ENCODE results near the gene MAGI1.

Gene MAGI1

DNA sequence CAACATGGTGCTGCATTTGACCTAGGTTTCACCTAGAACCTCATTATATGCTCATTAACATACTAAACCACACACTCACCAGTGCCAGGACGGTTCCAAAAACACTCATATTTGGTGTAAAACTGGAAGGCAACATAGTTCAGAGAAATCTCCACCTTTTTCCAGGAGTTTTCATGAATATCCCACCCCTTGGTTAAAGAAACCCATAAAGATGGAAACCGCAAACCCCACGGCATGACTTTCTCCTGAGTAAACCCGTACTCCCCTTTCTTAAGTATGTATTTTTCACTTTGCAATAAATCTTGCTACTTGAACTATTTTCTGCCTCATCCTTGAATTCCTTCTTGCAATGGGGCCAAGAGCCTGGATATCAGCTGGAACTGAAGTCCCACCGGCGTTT lies 379.3 kb downstream of the MAGI1 start:
- DNase-seq: no peak

DNA sequence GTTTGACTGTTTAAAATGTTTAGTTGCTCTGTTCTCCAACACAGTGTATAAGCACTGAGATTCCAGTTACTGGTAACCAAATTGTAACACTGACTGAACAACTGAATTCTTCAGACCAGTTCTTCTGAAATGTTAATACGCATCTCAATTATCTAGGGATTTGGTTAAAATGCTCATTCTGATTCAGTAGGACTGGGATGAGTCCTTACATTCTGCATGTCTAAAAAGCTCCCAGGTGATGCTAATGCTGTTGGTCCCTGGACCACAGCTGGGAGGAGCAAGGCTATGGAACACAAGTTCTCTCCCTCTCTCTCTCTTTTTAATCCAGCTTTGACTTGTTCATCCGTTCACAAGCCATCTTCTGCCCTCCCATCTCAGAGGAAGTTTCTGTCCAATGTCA lies 380.3 kb downstream of the MAGI1 start:
- DNase-seq: no peak

DNA sequence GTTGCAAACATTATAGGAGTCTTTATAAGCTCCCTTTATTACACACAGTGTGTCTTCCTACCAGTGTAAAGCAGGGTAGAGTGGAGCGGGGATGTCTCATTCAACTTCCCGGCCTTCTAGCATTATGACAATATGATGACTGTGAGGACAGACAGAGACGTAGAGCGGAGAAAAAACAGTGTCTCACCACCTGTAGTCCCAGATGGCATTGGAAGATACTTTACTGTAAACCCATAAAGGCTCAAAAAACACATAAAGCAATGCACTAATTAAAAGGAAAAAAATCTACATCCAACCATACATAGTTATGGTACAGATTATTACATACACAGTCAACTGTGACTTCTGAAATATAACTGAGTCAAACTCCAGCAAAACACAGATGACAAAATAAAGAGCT lies 383.7 kb downstream of the MAGI1 start:
- DNase-seq: no peak

DNA sequence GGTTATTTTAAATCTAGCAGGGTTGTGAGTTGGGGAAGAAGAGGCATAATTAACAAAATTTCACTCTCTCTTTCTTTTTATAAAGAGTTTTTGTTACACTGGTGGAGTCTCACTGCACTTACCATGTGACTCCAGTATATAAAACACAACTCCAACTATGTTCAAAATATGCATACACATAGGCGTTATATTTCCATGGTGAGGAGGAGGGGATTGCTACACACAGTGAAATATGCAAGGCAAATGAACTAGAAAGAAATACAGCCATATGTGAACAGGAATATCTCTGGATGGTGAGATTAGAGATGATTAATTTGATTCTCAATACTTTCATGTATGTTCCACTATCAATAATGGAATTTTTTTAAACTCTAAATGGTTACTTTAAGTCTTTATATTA lies 385.0 kb downstream of the MAGI1 start:
- no peak for DNase-seq

DNA sequence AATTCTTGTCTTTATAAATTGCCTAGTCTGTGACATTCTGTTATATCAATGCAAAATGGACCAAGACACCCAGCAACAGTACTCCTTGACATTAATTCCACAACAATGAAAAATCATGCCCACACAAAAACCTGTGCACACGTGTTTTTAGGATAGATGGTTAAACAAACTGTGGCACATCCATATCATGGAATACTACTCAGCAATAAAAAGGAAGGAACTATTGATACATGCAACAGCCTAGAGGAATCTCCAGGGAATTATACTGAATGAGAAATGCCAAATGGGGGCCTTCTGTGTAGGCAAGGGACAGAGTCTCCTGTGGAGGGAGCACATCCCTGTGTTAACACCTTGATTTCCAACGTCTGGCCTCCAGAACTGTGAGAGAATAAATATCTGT lies 388.5 kb downstream of the MAGI1 start:
- DNase-seq: no peak

DNA sequence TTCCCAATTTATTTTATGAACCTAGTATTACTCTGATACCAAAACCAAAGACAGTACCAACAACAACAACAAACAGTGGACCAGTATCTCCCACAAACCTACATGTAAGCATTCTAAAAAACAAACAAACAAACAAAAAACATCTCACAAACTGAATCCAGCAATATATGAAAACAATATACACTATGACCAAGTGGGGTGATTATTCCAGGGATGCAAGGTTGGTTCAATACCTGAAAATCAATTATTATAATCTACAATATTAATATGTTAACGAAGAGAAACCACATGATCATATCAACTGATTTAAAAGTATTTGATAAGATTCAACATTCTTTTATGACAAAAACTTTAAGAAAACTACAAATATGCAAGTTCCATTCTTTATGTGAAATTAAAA lies 391.3 kb downstream of the MAGI1 start:
- no peak for DNase-seq

DNA sequence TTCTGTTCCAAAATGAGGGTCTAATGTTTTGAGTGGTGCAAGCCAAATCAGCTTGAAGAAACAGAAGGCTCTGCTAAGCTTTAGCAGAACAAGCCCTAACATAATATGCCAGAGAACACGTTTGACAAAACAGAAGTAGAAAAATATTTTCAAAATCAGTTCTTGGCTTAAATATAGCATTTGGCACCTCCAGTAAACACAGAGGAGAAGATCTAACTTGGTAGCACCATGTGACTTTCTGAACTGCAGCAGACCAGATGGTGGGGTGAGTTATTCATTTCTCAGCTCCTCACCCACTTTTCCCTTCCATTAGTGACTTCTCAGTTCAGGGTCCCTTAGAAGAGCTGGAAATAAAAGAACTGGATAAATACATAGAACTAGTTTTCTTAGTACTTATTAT lies 395.8 kb downstream of the MAGI1 start:
- no peak for DNase-seq

DNA sequence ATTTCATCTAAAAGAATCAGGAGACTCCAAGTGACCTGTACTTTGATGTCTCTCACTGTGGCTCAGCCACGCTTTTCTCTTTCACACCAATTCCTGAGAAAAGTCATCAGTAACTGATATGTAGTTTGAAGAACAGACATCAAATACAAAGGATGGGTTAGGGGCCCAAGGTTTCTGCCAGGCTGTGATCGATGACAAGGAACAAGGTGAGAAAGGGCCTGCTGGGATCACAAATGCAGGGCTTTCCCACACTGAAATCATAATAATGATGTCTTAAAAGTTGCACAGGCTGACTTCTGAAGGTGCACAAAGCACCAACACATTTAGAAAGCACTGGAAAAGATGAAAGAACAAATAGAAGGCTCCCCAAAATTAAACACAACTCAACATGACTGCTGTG lies 396.9 kb downstream of the MAGI1 start:
- DNase-seq: no peak

DNA sequence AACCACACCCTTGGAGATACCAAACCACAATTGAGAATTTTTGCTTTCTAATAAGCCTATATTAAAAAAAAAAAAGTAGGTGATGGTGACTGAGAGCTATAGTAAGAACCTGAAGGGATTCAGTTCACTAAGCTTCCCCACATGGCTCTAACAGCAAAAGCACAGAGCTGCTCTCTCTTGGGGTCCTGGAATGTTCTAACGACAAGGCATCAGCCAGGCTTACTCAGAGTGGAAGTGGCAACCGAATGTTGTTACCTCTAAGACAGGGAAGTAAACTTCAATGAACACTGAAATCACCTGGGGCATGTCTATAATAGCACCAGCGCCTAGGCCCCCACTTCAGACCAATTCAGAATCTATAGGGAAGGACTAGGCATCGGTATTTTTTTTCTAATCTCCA lies 397.7 kb downstream of the MAGI1 start:
- no peak for DNase-seq

DNA sequence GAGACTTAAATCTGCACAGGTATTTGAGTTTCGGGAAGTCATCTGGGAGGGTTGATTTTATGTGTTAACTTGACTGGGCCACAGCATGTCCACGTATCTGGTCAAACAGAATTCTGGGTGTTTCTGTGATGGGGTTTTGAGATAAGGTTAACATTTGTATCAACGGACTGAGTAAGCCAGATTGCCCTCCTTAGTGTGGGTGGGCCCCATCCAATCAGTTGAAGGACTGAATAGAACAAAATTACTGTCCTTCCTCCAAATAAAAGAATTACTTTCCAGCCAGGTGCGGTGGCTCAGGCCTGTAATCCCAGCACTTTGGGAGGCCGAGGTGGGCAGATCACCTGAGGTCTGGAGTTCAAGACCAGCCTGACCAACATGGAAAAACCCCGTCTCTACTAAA lies 399.3 kb downstream of the MAGI1 start:
- no peak for DNase-seq

DNA sequence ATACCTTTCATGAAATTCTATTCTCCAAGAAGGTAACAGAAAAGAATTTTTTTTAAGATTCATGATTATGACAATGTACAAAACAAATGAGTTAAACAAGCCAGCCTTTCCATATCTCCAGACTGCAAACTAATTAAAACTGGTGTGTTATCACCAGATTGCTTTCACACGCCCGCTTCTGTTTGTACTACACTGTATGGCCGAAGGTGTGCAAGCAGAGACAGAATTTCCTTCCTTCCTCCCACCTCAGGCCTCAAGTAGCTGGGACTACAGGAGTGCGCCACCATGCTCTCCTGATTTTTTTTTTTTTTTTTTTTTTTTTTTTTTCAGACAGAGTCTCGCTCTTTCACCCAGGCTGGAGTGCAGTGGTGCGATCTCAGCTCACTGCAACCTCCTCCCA lies 400.4 kb downstream of the MAGI1 start:
- DNase-seq: no peak

DNA sequence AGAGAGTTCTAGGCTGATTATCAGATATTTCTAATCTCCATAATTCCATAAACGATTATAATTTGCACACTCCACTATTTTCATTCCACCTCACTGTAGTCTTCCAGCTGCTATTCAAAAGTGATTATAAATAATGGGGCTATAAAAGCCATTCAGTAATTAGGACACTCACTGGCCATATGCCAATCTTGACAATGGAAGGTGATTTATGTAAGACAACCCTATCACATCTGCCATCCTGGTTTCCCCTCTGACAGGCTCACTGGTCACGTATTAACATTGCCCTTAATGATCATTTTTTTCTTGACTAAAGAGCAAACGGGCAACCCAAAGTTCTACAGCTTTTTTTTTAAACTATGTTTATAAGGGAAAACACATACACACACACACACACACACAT lies 402.4 kb downstream of the MAGI1 start:
- DNase-seq: no peak

DNA sequence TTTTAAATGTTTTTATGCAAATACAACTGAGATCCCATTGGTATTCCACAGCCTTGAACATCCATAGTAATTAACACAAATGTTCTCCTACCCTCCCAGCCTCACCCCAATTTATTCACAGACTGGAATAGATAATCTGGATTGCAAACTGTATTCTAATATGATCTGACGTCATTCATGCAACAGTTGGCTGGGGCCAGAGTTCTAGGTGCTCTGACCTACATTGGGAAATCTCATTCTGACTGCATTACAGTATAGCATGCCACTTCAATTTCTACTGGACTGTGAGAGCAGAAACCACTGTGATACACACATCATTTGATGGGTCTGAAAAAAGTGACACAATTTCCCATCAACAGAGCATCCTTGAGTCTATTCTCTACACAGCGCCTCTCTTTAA lies 403.1 kb downstream of the MAGI1 start:
- no peak for DNase-seq

DNA sequence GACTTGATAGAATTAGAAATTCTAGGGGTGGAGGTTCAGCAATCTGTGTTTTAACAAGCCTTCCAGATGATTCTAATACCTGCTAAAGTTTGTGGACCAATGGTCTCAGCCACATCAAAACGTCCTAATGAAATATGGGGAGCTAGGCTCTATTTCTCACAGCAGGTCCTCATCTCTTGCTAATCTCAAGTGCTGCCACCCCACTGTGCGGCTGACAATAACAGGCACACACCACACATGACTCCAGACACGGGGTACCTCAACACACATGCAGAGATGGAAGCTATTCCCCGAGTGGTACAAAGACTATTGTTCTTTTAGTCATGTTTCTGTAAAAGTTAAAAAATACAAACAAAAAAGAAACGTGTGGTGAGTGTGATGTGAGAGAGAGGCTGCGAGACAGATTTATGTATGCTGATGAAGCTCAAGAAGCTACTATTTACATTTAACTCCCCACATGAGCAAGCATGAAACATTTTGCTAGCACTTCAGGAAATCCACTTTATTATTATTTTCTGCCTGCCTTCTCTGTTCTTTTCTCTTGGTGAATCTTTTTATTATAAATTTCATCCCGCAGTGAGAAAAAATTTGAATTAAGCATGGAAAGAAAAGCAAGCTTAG lies 405.6 kb downstream of the MAGI1 start:
- no peak for DNase-seq

DNA sequence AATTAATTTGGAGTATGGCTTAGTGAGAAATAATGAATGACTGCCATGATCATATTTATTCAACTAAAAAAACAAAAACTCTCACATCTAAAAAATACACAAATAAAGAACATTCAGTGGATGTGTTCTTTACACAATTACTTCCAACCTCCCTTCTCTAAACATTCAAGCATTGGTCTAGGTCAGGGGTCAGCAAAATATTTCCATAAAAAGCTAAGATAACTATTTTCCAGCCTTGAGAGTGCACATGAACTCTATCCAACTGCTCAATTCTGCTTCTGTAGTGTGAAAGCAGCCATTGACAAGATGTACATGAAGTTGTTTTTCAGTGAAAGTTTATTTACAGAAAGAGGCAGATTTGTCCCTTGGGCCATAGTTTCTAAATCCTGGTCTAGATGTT lies 406.3 kb downstream of the MAGI1 start:
- no peak for DNase-seq

DNA sequence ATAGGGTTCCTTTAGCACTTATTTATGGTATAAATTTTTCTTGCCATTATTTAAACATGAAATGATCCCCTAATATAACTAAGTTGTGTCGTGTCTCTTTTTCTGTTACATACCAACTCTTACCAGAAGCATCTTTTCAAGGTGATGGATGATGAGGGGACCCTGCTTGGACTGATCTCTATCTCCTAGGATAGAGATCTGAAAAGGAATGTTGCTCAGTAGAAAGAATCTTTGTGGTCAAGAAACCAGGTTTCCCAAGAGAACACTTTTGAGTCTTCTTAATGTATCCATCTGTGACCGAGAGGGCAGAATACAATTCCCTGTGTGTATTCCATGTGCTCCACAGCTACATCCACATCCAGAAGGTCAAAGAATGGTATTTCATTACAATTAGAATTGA lies 409.7 kb downstream of the MAGI1 start:
- no peak for DNase-seq

DNA sequence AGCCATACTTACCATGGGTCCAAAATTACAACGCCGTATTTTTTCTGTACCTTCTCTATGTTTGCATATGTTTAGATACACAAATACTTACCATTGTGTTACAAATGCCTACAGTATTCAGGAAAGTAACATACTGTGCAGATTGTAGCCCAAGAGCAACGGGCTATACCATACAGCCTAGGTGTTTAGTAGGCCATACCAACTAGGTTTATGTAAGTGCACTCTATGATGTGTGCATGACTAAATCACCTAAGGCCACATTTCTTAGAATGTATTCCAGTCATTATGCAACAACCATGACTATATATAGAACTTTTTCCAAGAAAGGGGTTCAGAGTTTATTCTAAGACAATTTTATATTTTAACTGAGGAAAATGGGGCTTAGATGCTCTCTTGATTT lies 411.7 kb downstream of the MAGI1 start:
- no peak for DNase-seq

DNA sequence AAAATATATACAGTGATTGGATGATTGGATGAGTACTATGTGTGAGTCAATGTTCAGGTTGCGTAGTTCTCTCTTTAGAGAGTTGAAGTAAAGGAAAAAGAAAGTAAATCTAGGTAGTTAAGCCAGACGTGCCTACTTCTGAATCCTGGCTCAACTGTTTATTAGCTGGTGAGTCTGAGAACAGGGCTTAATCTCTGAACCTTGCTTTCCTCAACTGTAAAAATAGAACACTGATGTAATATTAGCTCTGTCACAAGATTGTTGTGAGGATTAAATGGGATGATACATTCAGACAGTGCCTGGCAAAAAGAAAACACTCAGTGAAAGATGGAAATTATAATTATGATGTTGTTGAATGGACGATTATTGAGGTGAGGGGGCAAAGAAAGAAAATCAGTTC lies 413.4 kb downstream of the MAGI1 start:
- DNase-seq: no peak

DNA sequence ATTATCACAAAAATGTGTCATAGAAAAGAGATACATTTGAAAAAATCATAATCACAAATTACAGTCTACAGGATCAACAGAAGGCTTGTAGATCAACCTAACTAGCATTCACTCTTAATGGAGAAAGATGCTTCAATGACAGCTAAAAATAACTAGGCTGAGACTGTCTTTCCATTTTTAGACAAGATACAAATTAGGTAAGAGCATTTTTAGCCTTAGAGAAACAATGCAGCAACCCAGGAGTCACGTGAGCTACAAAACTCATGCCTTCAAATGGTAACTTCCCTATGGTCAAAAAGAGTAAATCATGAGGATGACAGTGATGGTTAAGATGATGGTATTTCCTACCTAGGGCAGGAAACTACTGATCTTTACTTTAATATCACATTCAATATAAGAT lies 415.4 kb downstream of the MAGI1 start:
- DNase-seq: no peak

DNA sequence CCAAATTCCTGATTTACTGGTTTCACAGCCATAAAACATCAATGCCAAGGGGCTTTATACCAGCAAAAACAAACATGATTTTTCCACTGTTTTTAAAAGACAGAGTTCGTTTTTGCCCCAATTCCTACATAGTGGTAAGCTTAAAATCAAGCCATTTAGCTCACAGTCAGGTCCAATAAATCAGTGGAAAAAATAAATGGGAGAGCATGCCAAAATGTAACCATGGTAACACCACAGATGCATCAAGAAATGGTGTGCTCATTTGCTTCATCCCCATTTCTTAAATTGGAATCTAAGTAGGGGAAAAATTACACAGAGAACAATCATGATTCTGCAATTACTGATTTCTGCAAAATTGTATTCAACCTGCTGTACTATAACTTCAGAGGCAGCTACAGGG lies 418.8 kb downstream of the MAGI1 start:
- no peak for DNase-seq

DNA sequence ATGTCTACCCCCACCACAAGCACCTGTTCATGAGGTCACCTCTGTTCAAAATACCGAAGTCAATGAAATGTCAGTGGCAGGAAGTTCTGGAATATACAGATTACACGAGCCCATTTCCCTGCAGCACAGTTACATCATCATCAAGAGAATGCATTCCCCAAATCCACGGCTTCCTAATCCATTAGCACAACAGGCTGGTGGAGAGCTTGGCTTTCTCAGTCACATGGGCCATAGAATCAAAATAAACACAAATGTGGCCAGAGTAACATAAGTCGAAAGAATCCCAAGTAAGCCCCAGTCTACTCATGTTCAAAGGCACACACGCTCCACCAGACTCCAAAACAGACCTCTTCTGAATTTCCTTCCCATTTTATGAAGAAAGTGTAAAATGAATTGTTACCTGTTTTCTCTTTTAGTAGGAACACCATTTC lies 419.3 kb downstream of the MAGI1 start:
- no peak for DNase-seq

DNA sequence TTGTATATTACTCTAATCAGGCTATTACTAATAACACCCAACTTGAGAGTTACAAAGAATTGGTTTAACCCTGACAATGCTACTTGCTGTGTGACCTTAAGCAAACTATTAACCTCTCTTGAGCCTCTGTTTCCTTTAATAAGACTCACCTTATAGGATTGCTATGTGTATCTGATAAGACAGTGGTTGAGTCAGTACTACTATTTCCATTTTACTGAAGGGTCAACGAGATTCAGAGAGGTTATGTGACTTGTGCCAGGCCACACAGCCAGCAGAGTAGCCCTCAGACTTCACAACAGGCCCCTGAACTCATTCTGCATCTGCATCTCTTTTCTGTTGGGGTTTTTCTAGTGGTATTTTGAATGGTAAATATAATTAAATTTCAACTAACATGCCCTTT lies 420.1 kb downstream of the MAGI1 start:
- no peak for DNase-seq

DNA sequence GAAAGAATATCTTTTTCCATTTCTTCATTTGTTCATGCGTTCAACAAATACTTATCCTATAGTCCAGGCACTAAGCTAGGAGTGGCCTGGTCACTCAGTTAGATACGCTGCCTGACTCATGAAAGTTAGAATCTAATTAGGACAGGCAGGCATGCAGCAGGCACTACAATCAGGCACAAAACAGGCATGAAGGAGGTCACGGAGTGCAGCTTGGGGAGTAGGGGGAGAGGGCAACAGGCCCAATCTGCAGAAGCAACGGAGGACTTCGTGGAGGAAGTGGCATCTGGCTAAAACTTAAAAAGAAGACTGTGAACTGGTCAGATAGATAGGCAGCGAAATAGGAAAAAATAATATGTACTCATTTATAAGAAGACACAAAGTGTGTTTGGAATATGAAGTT lies 420.9 kb downstream of the MAGI1 start:
- DNase-seq: no peak

DNA sequence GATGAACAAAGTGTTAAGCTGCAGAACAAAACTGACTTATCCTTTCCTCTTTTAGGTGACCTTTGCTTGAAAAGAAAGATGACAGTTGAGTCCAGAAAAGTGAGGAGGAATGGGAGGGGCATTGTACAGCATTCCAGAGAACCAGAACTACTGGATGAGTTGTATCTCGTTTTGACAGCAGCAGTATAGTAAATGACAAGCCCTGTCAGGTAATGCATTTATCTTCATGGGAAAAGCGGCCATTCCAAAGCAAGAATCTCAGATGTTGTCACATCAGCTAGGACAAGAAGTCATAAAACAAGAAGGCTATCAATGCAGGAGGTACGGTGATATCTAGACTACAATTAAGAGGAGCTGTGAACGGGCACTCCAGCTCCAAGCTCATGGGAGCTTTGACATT lies 421.5 kb downstream of the MAGI1 start:
- no peak for DNase-seq

DNA sequence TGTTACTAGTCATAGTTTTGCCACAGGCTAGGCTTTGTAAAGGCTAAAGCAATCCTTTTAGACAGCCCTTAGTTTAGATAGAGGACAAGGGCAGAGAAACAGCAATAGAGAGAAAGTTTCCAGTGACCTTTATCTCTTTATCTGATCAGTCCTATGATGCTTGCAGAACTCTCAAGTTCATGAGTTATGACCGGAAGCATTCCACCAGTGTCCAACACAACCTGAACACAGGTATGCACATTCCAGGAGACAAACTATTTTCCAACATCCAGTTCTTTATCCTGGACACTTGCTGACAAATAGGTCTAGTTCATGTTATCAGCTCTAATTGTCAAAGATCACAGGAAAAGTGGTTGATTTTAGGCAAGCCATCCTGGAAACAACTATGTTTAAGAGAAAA lies 422.2 kb downstream of the MAGI1 start:
- no peak for DNase-seq

DNA sequence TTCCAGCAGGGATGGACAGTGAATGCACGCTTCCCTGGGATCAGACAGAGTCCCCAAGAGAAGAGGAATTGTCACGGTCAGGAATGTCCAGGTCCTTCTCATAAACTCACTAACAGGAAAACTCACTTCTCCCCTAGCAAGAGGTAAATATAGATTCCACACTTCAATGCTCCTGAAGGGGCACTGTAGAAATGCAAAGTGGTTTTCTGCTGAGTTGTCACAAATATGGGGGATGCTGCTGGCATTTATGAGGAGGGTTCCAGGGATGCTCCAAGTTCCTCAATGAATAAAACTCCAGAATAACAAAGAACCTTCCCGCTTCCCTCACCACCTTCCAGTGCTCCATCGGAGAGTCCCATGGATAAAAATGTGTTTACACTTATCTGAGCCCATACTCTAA lies 423.4 kb downstream of the MAGI1 start:
- no peak for DNase-seq
